Dendritic cell treated with granulocyte-macrophage colony-stimulating factor and Interleukin-4, amounts not matched to agents 40 ng/mL and 50 ng/mL, for 4 days (primary cell): ENCODE results near the gene PHF10.

ENCODE experiments used
- H3K27ac Mint-ChIP-seq: one replicate; pipeline ENCODE4 v1.8.0; 2022; ENCODE audit warnings: mild to moderate bottlenecking, mixed read lengths
- H3K27me3 Mint-ChIP-seq: one replicate; pipeline ENCODE4 v1.8.0; 2022; ENCODE audit warnings: mild to moderate bottlenecking, mixed read lengths
- H3K36me3 Mint-ChIP-seq: one replicate; pipeline ENCODE4 v1.8.0; 2022; ENCODE audit warnings: low read depth, mixed read lengths
- H3K4me1 Mint-ChIP-seq: one replicate; pipeline ENCODE4 v1.8.0; 2022; ENCODE audit warnings: low read depth, mixed read lengths
- H3K4me3 Mint-ChIP-seq: one replicate; pipeline ENCODE4 v1.8.0; 2022; ENCODE audit warnings: mild to moderate bottlenecking, moderate library complexity, mixed read lengths
- H3K9me3 Mint-ChIP-seq: one replicate; pipeline ENCODE4 v1.8.0; 2022; ENCODE audit warnings: mixed read lengths
- intact Hi-C: fragments of 100-400 bp; cut with micrococcal nuclease; formaldehyde crosslinking; loops from one replicate; pipeline ENCODE4 v1.15.0; 2022

PHF10 gene

DNA sequence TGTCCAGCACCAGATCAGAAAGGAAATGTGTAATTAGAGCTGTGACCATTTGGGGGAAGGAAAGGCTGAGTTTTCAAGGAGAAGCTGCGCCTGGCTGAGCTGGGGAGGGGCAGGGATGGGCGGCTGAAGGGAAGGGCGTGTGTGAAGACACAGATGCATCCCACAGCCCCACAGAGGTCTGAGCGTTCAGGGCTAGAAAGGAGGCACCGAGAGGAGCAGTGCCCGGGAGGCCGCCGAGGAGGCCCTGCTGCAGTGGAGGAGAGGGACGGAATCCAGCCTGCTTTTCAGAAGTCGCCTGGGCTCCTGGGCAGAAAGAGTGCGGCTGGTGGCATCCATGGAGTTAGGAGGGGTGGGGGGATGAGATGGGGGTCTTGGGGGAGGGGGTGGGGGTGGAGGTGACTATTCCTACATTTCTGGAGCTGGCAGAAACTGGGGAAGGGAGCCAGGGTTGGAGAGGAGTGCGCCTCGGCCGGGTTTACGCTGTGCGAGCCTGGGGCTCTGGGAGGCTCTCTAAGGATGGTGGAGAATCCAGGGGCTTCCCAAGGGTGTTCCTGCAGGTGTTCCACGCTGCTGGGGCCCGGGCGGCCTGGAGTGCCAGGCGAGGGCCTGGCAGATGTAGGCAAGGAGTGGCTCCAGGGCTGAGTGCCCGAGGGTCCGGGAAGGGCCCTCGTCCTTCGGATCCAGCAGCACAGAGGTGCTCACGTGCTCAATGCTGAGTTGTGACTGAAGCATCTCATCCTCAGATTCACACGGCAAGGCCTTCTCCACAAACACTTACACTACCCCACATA is 64.3 kb downstream of the PHF10 start:
- Mint-ChIP-seq H3K9me3 (no peaks in the 10 kb centered on the region), H3K4me3 (no peak overlapping the region), H3K36me3 (peaks cover 50% of the 10 kb centered on the region), H3K27me3 (no peaks in the 10 kb centered on the region), H3K27ac (no peak overlapping the region), H3K4me1 (peaks cover 10% of the 10 kb centered on the region)
- intact Hi-C loops, result no loop called here

DNA sequence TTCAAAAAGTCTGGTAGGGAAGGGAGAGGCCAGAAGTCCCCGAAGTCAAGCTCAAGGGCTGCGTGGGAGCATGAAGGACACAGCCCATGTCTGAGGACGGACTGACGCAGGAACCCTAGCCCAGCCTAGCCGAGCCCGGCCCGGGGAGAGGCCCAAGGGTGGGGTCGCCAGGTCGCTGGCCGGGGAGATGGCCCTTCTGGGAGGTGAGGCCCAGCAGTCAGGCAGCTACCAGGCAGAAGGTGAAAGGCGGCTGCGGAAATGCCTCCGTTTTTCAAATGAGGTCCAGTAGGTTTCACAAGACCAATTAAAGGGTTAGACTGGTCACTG is 67.1 kb downstream of the PHF10 start:
- Mint-ChIP-seq H3K4me3 (no peak overlapping the region), H3K27me3 (no peaks in the 10 kb centered on the region), H3K36me3 (peaks cover 38% of the 10 kb centered on the region), H3K27ac (no peak overlapping the region), H3K4me1 (peaks cover 13% of the 10 kb centered on the region), H3K9me3 (no peaks in the 10 kb centered on the region)
- intact Hi-C loops, result no loop called here

DNA sequence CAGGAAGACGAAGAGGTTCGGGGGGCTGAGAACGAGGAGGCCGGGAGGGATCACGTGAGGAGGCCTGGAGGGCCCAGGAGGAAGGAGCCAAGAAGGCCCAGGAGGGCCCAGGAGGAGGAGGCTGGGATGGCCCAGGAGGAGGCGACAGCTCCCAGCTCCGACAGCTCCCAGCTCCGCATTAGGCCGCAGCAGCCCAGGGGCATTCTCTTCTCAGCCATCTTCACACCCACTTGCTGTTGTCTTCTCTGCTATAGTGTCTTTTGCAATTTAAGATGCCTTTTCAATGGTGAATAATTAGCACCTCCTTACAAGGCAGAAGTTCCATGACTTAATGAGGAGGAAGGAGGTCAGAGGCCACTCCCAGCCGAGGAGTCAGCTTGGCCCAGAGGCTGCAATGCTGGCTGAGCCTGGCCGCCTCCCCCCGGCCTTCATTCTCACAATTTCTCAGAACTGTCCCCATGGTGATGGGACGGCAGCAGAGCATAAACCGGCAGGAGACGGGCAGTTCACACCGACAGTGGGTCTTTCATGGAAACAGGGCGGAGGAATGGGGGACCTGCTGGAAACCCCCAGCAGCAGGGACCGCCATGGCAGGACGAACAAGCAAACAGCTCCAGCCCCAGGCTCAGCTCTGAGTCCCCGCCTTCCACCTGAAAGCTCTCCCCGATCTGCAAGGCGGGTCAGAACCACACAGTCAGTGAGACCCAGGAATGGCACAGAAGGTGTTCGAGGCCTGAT is 67.6 kb downstream of the PHF10 start:
- no peak overlapping the region for H3K4me3 Mint-ChIP-seq
- H3K27me3 Mint-ChIP-seq, result no peaks in the 10 kb centered on the region
- peaks cover 13% of the 10 kb centered on the region for H3K4me1 Mint-ChIP-seq
- H3K36me3 Mint-ChIP-seq, result peaks cover 38% of the 10 kb centered on the region
- intact Hi-C loops, result no loop called here
- H3K9me3 Mint-ChIP-seq, result no peaks in the 10 kb centered on the region
- H3K27ac Mint-ChIP-seq, result no peak overlapping the region

DNA sequence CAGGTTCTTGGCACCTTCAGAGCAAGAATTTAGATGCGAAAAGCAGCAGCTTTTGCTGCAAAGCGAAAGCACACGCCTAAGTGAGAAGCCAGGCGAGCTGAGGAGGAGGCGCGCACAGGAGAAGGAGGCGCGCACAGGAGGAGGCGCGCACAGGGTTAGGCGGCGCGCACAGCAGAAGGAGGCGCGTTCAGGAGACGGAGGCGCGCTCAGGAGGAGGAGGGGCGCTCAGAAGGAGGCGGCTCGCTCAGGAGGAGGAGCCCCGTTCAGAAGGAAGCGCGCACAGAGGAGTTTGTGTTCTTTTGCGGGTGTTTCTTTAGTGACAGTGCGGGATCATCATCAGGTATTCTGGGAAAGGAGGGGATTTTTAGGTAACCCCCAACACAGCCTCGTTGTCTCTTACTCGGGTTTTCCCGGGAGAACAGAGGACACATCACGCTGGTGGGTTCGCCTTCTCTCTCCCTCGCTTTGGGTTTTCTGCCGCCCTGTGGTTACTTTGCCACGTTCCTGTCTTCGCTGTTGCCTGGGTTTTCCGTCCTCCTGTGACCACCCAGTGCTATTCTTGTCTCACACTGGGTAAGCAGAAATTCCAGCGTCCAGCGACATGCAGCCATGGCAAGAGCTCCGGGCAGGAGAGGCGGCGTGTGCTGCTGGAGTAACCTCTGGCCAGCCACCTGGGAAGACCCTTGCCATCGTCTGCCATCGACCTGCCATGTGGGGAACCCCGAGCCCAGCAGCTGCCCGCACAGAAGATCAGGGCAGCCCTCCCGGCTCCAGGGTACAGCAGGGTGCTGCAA is 69.5 kb downstream of the PHF10 start:
- peaks cover 13% of the 10 kb centered on the region for H3K4me1 Mint-ChIP-seq
- H3K4me3 Mint-ChIP-seq, result peak overlapping the region; percentile 84
- peaks cover 37% of the 10 kb centered on the region for H3K36me3 Mint-ChIP-seq
- intact Hi-C loops, result loop anchor here (5.0 kb wide), 1 partner anchor 48 kb away; the partner anchor contains the start of genes C6orf120 and WDR27
- no peaks in the 10 kb centered on the region for H3K27me3 Mint-ChIP-seq
- H3K27ac Mint-ChIP-seq, result peak overlapping the region; percentile 81
- no peaks in the 10 kb centered on the region for H3K9me3 Mint-ChIP-seq
